Measurements from ENCODE around the gene SLC37A4. TPM values are rescaled to one million over a fixed set of nuclear protein-coding genes. Genes with fewer than 3 reads are reported as not detected.

Gene SLC37A4
- total and polyA plus RNA-seq, 2 donors (not counting 3 experiments of a cell fraction or from before 2014, with no cell fraction given), result 21.5 to 36.5 TPM

DNA sequence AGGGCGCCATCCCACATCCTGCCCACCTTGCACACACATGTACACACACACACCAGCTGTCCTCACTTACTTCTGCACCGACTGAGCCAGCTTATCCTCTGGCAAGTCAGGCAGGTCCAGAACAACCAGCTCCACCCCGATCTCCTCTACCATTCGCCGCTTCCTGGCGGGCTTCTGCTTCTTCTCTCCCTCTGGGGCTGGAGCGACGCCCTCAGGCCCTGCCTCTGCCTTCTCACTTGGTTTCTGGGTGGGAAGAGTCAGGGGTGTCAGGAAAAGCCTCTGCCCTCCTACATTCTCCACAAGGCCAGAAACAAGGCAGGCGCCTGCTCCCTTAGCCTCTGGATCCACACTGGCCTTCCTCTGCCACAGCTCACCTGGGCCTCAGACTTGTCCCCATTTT is 18.0 kb upstream of the SLC37A4 start:
- ChIA-PET CTCF (no interaction called here), POLR2A (no interaction called here)
- Histone ChIP-seq H3K4me2 (ENCODE audit: insufficient read depth, low read length) (no peak overlapping the region), H4K20me1 (replicated peaks; ENCODE audit: control insufficient read depth, extremely low read depth, insufficient read depth, low read length) (no peaks in the 10 kb centered on the region), H3K9me3 (replicated peaks; ENCODE audit: control insufficient read depth, insufficient read depth, low read length) (no peaks in the 10 kb centered on the region), H2AFZ (ENCODE audit: low read depth, low read length) (no peak overlapping the region), H3K9ac (replicated peaks; ENCODE audit: extremely low read depth, insufficient read depth, low read length) (no peak overlapping the region), H3K4me3 (replicated peaks in 1 of 3; ENCODE audit: insufficient read depth in 1 of 3, low read depth in 1 of 3, low read length in 3 of 3) (no peak overlapping the region), H3K27ac (ENCODE audit: insufficient read depth, low read depth, low read length) (no peak overlapping the region), H3K36me3 (ENCODE audit: control insufficient read depth in 2 of 2, extremely low read depth in 1 of 2, insufficient read depth in 2 of 2, low read length in 2 of 2) (peaks cover 22 to 70% of the 10 kb centered on the region in 2 experiments), H3K4me1 (ENCODE audit: control insufficient read depth, extremely low read depth, insufficient read depth, low read length) (no peaks in the 10 kb centered on the region), H3K79me2 (ENCODE audit: control insufficient read depth, insufficient read depth, low read length) (no peaks in the 10 kb centered on the region), H3K9me1 (replicated peaks; ENCODE audit: control insufficient read depth, extremely low read depth, insufficient read depth, low read length) (no peaks in the 10 kb centered on the region), H3K27me3 (ENCODE audit: control insufficient read depth in 2 of 2, insufficient read depth in 2 of 2, low read length in 2 of 2) (no peaks in the 10 kb centered on the region)
- TF ChIP-seq GATA2 (IDR thresholded peaks at IDR 0.05; ENCODE audit: insufficient read depth, insufficient read length, low read depth, low read length) (no peak), EZH2 (IDR thresholded peaks at IDR 0.05; ENCODE audit: borderline replicate concordance, low read depth, low read length, severe bottlenecking) (no peak)
- TF ChIP-seq, protein P1, sequence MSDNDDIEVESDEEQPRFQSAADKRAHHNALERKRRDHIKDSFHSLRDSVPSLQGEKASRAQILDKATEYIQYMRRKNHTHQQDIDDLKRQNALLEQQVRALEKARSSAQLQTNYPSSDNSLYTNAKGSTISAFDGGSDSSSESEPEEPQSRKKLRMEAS (IDR thresholded peaks at IDR 0.05; ENCODE audit: insufficient read depth, insufficient read length), result no peak
- intact Hi-C loops (cut with micrococcal nuclease), result no loop called here
- dilution Hi-C loops (cut with MboI; ENCODE audit: extremely low pct_ligation_motif_present, low sequenced_read_pairs), result no loop called here
- FAIRE-seq (no peak), DNase-seq (ENCODE audit: low read depth, low spot score) (no peak)
- BruUV-seq (replicated peaks), result no TSS peak

DNA sequence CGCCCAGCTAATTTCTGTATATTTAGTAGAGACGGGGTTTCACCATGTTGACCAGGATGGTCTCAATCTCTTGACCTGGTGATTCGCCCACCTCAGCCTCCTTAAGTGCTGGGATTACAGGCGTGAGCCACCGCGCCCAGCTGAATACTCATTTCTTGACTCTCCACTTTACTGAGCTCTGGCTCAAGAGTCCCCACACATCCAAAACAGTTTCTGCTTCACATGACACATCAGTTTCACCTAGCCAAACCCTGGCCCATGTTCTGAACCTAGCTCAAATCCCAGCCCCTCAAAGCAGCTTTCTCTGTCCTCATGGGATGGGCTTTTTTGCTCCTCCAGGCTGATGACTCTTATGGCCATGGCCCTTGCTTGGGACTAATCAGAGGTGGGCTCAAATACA is 16.5 kb upstream of the SLC37A4 start:
- intact Hi-C loops (cut with micrococcal nuclease), result no loop called here

More for the DNA sequence above, 16.5 kb upstream of the SLC37A4 start:
- H4K20me1 ChIP-seq (replicated peaks; ENCODE audit: control insufficient read depth, extremely low read depth, insufficient read depth, low read length), result no peaks in the 10 kb centered on the region
- no peaks in the 10 kb centered on the region for H3K27me3 ChIP-seq (ENCODE audit: control insufficient read depth in 2 of 2, insufficient read depth in 2 of 2, low read length in 2 of 2)
- H3K9me3 ChIP-seq (replicated peaks; ENCODE audit: control insufficient read depth, insufficient read depth, low read length), result no peaks in the 10 kb centered on the region
- peaks cover 18 to 59% of the 10 kb centered on the region in 2 experiments for H3K36me3 ChIP-seq (ENCODE audit: control insufficient read depth in 2 of 2, extremely low read depth in 1 of 2, insufficient read depth in 2 of 2, low read length in 2 of 2)
- no peak overlapping the region for H3K4me3 ChIP-seq (replicated peaks in 1 of 3; ENCODE audit: insufficient read depth in 1 of 3, low read depth in 1 of 3, low read length in 3 of 3)
- dilution Hi-C loops (cut with MboI; ENCODE audit: extremely low pct_ligation_motif_present, low sequenced_read_pairs), result no loop called here
- no peak for FAIRE-seq
- no peak for DNase-seq (ENCODE audit: low read depth, low spot score)
- H3K79me2 ChIP-seq (ENCODE audit: control insufficient read depth, insufficient read depth, low read length), result no peaks in the 10 kb centered on the region
- H2AFZ ChIP-seq (ENCODE audit: low read depth, low read length), result no peak overlapping the region
- H3K9me1 ChIP-seq (replicated peaks; ENCODE audit: control insufficient read depth, extremely low read depth, insufficient read depth, low read length), result no peaks in the 10 kb centered on the region
- ChIA-PET CTCF (interaction anchor here (0.6 to 1.2 kb wide), 3 partner anchors 8 to 11 kb away, joined by 3 read pairs; partner anchors contain the start of gene HYOU1), POLR2A (interaction anchor here (0.5 kb wide), 1 partner anchor 294 kb away, joined by 5 read pairs; the partner anchor contains the start of gene C1QTNF5)
- no peaks in the 10 kb centered on the region for H3K4me1 ChIP-seq (ENCODE audit: control insufficient read depth, extremely low read depth, insufficient read depth, low read length)
- no peak overlapping the region for H3K27ac ChIP-seq (ENCODE audit: insufficient read depth, low read depth, low read length)
- TF ChIP-seq, protein P2, sequence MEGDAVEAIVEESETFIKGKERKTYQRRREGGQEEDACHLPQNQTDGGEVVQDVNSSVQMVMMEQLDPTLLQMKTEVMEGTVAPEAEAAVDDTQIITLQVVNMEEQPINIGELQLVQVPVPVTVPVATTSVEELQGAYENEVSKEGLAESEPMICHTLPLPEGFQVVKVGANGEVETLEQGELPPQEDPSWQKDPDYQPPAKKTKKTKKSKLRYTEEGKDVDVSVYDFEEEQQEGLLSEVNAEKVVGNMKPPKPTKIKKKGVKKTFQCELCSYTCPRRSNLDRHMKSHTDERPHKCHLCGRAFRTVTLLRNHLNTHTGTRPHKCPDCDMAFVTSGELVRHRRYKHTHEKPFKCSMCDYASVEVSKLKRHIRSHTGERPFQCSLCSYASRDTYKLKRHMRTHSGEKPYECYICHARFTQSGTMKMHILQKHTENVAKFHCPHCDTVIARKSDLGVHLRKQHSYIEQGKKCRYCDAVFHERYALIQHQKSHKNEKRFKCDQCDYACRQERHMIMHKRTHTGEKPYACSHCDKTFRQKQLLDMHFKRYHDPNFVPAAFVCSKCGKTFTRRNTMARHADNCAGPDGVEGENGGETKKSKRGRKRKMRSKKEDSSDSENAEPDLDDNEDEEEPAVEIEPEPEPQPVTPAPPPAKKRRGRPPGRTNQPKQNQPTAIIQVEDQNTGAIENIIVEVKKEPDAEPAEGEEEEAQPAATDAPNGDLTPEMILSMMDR (IDR thresholded peaks at IDR 0.05; ENCODE audit: extremely low read depth in 1 of 2, insufficient read depth in 1 of 2, low read depth in 1 of 2, low read length in 2 of 2), result no peak
- TF ChIP-seq, protein P1 (IDR thresholded peaks at IDR 0.05; ENCODE audit: insufficient read depth, insufficient read length), result no peak
- TF ChIP-seq FOS (IDR thresholded peaks at IDR 0.05; ENCODE audit: borderline replicate concordance, insufficient read depth, low read length) (no peak), JUN (IDR thresholded peaks at IDR 0.05; ENCODE audit: borderline replicate concordance, insufficient read depth, insufficient read length, low read depth) (no peak), POLR2AphosphoS5 (IDR thresholded peaks at IDR 0.05; ENCODE audit: insufficient read depth, low read depth, low read length) (no peak), GATA2 (IDR thresholded peaks at IDR 0.05; ENCODE audit: insufficient read depth, insufficient read length, low read depth, low read length) (no peak), POLR2A (IDR thresholded peaks at IDR 0.05; ENCODE audit: low read depth, low read length) (no peak), MYC (IDR thresholded peaks at IDR 0.05; ENCODE audit: low read depth, low read length) (no peak)
- H3K4me2 ChIP-seq (ENCODE audit: insufficient read depth, low read length), result no peak overlapping the region
- BruUV-seq (replicated peaks), result no TSS peak
- H3K9ac ChIP-seq (replicated peaks; ENCODE audit: extremely low read depth, insufficient read depth, low read length), result no peak overlapping the region

Data from endothelial cell of umbilical vein (primary cell).